PC-9 (cell line): ENCODE data around the gene OBSCN.

Experiments used
- EZH2 ChIP-seq: fragments of 200-600 bp; sonication (generic); IDR thresholded peaks from 2 replicates; pipeline ENCODE4 v1.8.0; 2017; ENCODE audit warnings: antibody characterized with exemption, low read depth
- TF ChIP-seq, protein P1 (sequence below): fragments of 200-600 bp; sonication (generic); conservative IDR thresholded peaks from 2 replicates; pipeline ENCODE4 v1.6.1; 2017; ENCODE audit warnings: mixed run types, antibody characterized with exemption, mild to moderate bottlenecking, moderate library complexity

DNA sequence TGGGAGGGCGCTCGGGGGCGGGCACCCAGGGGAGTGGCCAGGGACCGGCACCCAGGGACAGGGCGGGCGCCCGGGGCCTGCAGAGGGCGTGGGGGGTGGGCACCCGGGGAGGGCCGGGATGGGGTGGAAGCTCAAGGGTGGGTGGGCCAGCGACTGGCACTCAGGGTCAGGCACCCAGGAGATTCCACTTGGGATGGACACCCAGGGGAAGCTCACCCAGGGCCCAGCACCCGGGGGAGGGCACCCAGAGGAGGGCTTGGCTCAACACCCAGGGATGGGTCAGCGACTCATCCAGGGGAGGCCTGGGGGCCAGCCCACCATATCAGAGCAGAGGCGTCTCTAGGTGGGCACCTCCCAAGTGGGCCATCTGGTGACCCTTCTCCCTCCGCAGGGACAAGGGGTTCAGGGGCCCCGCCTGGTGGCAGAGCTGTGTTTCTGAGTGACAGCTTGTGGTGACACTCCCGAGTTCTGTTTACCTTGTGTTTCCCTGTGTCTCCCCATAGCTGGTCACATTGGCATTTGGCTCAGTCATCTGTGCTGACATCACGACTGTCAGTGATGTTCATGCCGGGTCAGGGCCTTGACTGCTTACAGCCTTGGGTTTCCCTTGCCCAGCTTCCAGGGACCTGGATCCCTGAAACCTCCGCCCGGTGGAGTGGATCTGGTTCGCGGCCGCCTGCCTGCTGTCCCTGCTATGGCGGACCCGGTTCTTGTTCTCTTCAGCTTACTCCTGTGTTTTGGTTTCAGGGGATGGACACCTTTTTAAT is 41.5 kb upstream of the OBSCN start:
- TF ChIP-seq, protein P1, sequence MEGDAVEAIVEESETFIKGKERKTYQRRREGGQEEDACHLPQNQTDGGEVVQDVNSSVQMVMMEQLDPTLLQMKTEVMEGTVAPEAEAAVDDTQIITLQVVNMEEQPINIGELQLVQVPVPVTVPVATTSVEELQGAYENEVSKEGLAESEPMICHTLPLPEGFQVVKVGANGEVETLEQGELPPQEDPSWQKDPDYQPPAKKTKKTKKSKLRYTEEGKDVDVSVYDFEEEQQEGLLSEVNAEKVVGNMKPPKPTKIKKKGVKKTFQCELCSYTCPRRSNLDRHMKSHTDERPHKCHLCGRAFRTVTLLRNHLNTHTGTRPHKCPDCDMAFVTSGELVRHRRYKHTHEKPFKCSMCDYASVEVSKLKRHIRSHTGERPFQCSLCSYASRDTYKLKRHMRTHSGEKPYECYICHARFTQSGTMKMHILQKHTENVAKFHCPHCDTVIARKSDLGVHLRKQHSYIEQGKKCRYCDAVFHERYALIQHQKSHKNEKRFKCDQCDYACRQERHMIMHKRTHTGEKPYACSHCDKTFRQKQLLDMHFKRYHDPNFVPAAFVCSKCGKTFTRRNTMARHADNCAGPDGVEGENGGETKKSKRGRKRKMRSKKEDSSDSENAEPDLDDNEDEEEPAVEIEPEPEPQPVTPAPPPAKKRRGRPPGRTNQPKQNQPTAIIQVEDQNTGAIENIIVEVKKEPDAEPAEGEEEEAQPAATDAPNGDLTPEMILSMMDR = no peak; the same call in none of the 2 replicates
- TF ChIP-seq EZH2 = no peak
